ENCODE results near the gene DNAJC9.

DNAJC9 gene

DNA sequence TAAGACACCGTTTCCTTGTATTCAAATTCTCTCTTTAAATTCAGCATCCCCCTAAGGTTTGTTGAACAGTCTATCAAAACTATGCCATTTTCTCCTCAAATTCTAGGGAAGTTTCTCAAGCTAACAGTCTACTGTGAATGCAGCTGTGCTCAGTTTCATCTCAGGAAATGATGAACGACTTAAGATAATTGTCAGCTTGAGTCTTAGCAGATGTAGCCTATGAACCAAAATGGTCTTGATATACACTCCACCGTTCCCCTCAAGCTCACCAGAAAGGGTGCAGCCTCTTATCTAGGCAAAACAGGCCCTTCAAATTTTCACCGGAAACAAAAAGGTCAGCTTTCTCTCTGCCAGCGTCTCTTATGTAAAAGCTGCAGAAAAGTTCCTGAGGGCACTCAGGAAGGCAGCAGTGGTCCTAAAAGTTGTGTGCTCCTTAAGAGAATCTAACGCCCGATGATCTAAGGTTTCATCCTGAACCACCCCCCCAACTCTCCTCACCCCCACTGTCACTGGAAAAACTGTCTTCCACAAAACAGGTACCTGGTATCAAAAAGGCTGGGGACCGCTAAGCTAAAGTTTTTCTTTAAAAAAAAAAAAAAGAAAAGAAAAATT lies 2.1 kb downstream of the DNAJC9 start:
- peaks cover 25% of the 10 kb centered on the region for H3K4me1 ChIP-seq (ENCODE audit: low read length)
- H3K27ac ChIP-seq (ENCODE audit: low read length): no peak overlapping the region
- no peaks in the 10 kb centered on the region for H3K9me3 ChIP-seq (replicated peaks; ENCODE audit: insufficient read depth, low read length)
- H3F3A ChIP-seq (ENCODE audit: insufficient read depth, low read length): peaks cover 31% of the 10 kb centered on the region
- H3K9me2 ChIP-seq (replicated peaks; ENCODE audit: insufficient read depth, low read length): no peaks in the 10 kb centered on the region
- H3K4me3 ChIP-seq (ENCODE audit: low read length): peak overlapping the region; percentile 88; the same call in 1 of the 2 replicates
- H4K20me1 ChIP-seq (ENCODE audit: insufficient read depth, low read length): 0 out of 2 replicates have a peak, but pooled peaks cover 9% of the 10 kb centered on the region
- peak overlapping the region; percentile 95; the same call in 1 of the 2 replicates for H3K9ac ChIP-seq (ENCODE audit: low read length)
- peaks cover 18% of the 10 kb centered on the region for H3K36me3 ChIP-seq (replicated peaks; ENCODE audit: insufficient read depth, low read length)
- TF ChIP-seq, protein P1, sequence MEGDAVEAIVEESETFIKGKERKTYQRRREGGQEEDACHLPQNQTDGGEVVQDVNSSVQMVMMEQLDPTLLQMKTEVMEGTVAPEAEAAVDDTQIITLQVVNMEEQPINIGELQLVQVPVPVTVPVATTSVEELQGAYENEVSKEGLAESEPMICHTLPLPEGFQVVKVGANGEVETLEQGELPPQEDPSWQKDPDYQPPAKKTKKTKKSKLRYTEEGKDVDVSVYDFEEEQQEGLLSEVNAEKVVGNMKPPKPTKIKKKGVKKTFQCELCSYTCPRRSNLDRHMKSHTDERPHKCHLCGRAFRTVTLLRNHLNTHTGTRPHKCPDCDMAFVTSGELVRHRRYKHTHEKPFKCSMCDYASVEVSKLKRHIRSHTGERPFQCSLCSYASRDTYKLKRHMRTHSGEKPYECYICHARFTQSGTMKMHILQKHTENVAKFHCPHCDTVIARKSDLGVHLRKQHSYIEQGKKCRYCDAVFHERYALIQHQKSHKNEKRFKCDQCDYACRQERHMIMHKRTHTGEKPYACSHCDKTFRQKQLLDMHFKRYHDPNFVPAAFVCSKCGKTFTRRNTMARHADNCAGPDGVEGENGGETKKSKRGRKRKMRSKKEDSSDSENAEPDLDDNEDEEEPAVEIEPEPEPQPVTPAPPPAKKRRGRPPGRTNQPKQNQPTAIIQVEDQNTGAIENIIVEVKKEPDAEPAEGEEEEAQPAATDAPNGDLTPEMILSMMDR (IDR thresholded peaks at IDR 0.05; ENCODE audit: low read length): no peak
- TF ChIP-seq EZH2phosphoT487 (IDR thresholded peaks at IDR 0.05; ENCODE audit: low read length) (no peak), EZH2 (optimal IDR thresholded peaks at IDR 0.05; ENCODE audit: low read depth, low read length) (no peak)
- peak; percentile 21 for DNase-seq
- H2AFZ ChIP-seq (ENCODE audit: low read length): no peak overlapping the region
- peaks cover 68% of the 10 kb centered on the region for H3K79me2 ChIP-seq (ENCODE audit: low read length)
- H3K27me3 ChIP-seq (replicated peaks; ENCODE audit: insufficient read depth, low read length): no peaks in the 10 kb centered on the region
- peak overlapping the region; percentile 83 for H3K4me2 ChIP-seq (ENCODE audit: low read depth, low read length)

DNA sequence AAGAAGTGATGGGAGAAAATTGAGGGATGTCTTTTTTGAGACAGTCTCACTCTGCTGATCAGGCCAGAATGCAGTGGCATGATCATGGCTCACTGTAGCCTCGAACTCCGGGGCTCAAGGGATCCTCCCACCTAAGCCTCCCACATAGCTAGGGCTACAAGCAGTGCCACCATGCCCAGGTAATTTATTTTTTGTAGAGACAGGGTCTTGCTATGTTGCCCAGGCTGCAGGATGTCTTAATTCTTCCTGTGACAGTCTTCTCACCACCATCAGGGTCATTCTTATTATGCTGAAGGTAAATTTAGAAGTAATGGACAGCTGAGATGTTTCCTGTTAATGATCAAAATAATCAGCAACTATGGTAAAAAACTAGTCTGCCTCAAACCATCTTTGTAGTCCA lies 7.1 kb downstream of the DNAJC9 start:
- H3F3A ChIP-seq (ENCODE audit: insufficient read depth, low read length): peaks cover 5% of the 10 kb centered on the region; the same call in 1 of the 2 replicates
- H3K4me3 ChIP-seq (ENCODE audit: low read length): no peak overlapping the region
- no peaks in the 10 kb centered on the region for H3K9me3 ChIP-seq (replicated peaks; ENCODE audit: insufficient read depth, low read length)
- H3K9ac ChIP-seq (ENCODE audit: low read length): no peak overlapping the region
- H2AFZ ChIP-seq (ENCODE audit: low read length): no peak overlapping the region
- no peaks in the 10 kb centered on the region for H3K9me2 ChIP-seq (replicated peaks; ENCODE audit: insufficient read depth, low read length)
- no peaks in the 10 kb centered on the region for H3K27me3 ChIP-seq (replicated peaks; ENCODE audit: insufficient read depth, low read length)
- no peak overlapping the region for H3K4me2 ChIP-seq (ENCODE audit: low read depth, low read length)
- H3K4me1 ChIP-seq (ENCODE audit: low read length): peaks cover 13% of the 10 kb centered on the region
- H3K36me3 ChIP-seq (replicated peaks; ENCODE audit: insufficient read depth, low read length): peaks cover 18% of the 10 kb centered on the region
- peaks cover 48% of the 10 kb centered on the region for H3K79me2 ChIP-seq (ENCODE audit: low read length)
- H4K20me1 ChIP-seq (ENCODE audit: insufficient read depth, low read length): 0 out of 2 replicates have a peak, but pooled peaks cover 9% of the 10 kb centered on the region
- DNase-seq: no peak
- no peak overlapping the region for H3K27ac ChIP-seq (ENCODE audit: low read length)
- TF ChIP-seq EZH2phosphoT487 (IDR thresholded peaks at IDR 0.05; ENCODE audit: low read length): no peak
- no peak for TF ChIP-seq EZH2 (optimal IDR thresholded peaks at IDR 0.05; ENCODE audit: low read depth, low read length)
- TF ChIP-seq, protein P1 (IDR thresholded peaks at IDR 0.05; ENCODE audit: low read length): no peak

DNA sequence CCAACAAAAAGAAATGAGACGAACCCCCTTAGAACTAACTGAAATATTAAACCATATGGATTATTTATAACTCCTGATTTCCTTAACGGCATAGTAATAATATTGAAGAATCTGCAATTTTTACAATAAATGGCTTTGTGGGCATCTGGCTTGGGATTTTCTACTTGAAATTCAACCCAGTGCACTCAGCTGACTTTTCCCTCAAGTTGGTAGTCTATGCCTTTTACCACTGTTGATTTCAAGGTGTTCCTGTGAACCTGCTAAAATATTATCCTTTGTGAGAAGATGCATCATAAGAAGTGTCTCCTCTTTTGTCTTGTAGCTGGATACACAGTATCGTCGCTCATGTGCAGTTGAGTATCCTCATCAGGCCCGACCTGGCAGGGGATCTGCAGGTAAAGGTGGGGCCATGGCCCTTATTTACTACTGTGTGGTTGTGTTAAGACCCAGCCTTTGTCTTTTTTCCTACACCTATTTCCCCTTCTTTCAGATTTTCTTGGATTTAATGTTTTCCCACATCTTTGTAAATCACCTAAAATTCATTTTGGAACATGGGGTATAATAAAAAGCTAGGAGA lies 8.0 kb downstream of the DNAJC9 start:
- H3K4me1 ChIP-seq (ENCODE audit: low read length): peaks cover 5% of the 10 kb centered on the region
- H3K36me3 ChIP-seq (replicated peaks; ENCODE audit: insufficient read depth, low read length): peaks cover 13% of the 10 kb centered on the region
- no peaks in the 10 kb centered on the region for H3K27me3 ChIP-seq (replicated peaks; ENCODE audit: insufficient read depth, low read length)
- no peaks in the 10 kb centered on the region for H3K9me2 ChIP-seq (replicated peaks; ENCODE audit: insufficient read depth, low read length)
- peaks cover 4% of the 10 kb centered on the region; the same call in 1 of the 2 replicates for H3F3A ChIP-seq (ENCODE audit: insufficient read depth, low read length)
- no peak overlapping the region for H3K4me3 ChIP-seq (ENCODE audit: low read length)
- no peak overlapping the region for H3K27ac ChIP-seq (ENCODE audit: low read length)
- peaks cover 40% of the 10 kb centered on the region for H3K79me2 ChIP-seq (ENCODE audit: low read length)
- H2AFZ ChIP-seq (ENCODE audit: low read length): no peak overlapping the region
- no peak for DNase-seq
- no peak overlapping the region for H3K4me2 ChIP-seq (ENCODE audit: low read depth, low read length)
- 0 out of 2 replicates have a peak, but pooled peaks cover 7% of the 10 kb centered on the region for H4K20me1 ChIP-seq (ENCODE audit: insufficient read depth, low read length)
- TF ChIP-seq, protein P1 (IDR thresholded peaks at IDR 0.05; ENCODE audit: low read length): no peak
- TF ChIP-seq EZH2 (optimal IDR thresholded peaks at IDR 0.05; ENCODE audit: low read depth, low read length) (no peak), EZH2phosphoT487 (IDR thresholded peaks at IDR 0.05; ENCODE audit: low read length) (no peak)
- H3K9me3 ChIP-seq (replicated peaks; ENCODE audit: insufficient read depth, low read length): no peaks in the 10 kb centered on the region
- H3K9ac ChIP-seq (ENCODE audit: low read length): no peak overlapping the region

All from MM.1S (cell line).